ENCODE data around the gene ZNF443.

- TF ChIP-seq CTCF (conservative IDR thresholded peaks at IDR 0.05; ENCODE audit: low read depth, low read length) = no peak
- TF ChIP-seq EZH2 (IDR thresholded peaks at IDR 0.05; ENCODE audit: borderline replicate concordance, low read depth, low read length, poor library complexity, severe bottlenecking) = no peak
Observed at GRCh38 chr19:12400633-12401502, 40.0 kb downstream of the ZNF443 start, which contains the start of gene ZNF799.
